ENCODE results near the gene LRRC56. TPM values are rescaled to one million over a fixed set of nuclear protein-coding genes. Genes with fewer than 3 reads are reported as not detected.

The LRRC56 gene
- polyA plus RNA-seq (2012; ENCODE audit: insufficient read length, low read depth): 2.3 TPM

DNA sequence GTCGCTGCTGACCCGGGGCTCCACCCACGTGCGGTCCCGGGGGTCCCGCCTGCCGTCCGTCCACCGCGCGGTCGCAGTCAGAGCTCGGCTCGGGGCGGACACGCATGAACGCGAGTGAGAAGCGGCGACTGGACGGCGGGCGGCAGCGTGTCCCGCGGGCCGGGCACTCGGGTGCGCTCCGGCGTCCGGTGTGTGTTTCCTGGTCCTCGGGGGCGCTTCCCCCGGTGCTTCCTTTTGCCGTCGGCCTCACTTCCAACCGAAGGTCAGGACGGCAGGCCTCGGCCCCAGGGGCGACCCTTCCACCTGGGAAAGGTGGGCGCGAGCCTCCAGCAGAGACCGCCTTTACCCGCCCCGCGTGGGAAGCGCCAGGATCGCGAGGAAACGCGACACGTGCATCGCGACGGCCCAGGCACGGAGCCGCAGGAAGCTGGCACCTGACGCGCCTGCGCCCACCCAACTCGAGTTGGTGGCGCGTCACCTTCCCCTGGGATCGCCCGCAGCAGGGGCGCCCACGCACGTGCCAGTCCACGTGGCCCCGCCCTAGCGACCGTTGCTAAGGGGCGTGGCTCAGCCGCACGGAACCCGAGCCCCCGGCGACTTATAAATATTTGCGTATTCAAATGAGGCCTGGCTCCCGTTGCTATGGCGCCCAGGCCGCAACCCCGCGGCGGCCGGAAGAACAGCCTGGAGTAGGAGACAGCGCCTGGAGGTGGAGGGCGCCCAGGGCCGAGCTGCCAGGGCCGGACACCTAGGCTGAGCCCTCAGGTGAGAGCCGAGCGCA, at the start of gene LRRC56:
Gene LRRC56 (plus strand): TSS at position 687 of the 781 bp plus-strand sequence. CDS start 3,158 bp downstream, outside the sequence.
- TF ChIP-seq REST (IDR thresholded peaks at IDR 0.05; ENCODE audit: insufficient read depth in 1 of 2, low read depth in 2 of 2, low read length in 2 of 2) (no peak), TAF1 (IDR thresholded peaks at IDR 0.05; ENCODE audit: borderline replicate concordance, insufficient read depth, low read length) (no peak), FOXP2 (optimal IDR thresholded peaks at IDR 0.05; ENCODE audit: borderline replicate concordance, extremely low read depth, extremely low read length, insufficient read depth) (no peak), POLR2AphosphoS5 (IDR thresholded peaks at IDR 0.05; ENCODE audit: low read depth, low read length) (no peak), SIN3A (IDR thresholded peaks at IDR 0.05; ENCODE audit: borderline replicate concordance, insufficient read depth, low read length) (no peak)

DNA sequence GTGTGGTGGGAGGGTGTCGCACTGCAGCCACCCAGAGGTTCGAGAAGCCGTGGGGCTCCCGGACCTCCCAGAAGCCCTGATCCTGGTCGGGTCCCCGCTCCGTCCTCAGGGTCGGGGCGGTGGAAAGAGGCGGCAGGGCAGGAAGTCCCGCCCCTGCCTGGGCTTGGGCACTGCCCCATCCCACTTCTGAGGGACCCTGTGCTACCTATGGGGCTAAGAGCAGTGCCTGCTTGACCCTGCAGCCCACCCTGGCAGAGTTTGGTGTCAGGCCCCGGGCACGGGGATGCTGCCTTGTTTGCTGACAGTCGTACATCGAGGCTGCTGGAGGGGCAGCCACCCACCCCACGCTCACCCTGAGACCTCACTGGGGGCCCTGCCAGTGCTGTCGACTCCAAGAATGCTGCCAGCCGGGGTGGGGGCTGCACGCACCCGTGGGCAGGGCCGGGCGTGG, 49.7 kb upstream of the LRRC56 start:
- TF ChIP-seq FOXP2 (optimal IDR thresholded peaks at IDR 0.05; ENCODE audit: borderline replicate concordance, extremely low read depth, extremely low read length, insufficient read depth) (no peak), TAF1 (IDR thresholded peaks at IDR 0.05; ENCODE audit: borderline replicate concordance, insufficient read depth, low read length) (no peak), POLR2AphosphoS5 (IDR thresholded peaks at IDR 0.05; ENCODE audit: low read depth, low read length) (no peak), SIN3A (IDR thresholded peaks at IDR 0.05; ENCODE audit: borderline replicate concordance, insufficient read depth, low read length) (no peak), REST (IDR thresholded peaks at IDR 0.05; ENCODE audit: insufficient read depth in 1 of 2, low read depth in 2 of 2, low read length in 2 of 2) (no peak)

DNA sequence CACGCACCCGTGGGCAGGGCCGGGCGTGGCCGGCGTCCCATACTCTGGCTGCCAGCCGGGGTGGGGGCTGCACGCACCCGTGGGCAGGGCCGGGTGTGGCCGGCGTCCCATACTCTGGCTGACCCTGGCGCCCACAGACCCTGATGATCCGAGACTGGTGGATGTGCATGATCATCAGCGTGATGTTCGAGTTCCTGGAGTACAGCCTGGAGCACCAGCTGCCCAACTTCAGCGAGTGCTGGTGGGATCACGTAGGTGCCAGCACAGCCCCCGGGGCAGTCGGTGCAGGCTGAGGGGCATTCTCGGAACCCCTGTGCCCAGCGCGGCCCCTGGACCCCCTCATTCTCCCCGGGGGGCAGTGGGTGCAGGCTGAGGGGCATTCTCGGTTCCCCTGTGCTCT, 49.3 kb upstream of the LRRC56 start:
- TF ChIP-seq FOXP2 (optimal IDR thresholded peaks at IDR 0.05; ENCODE audit: borderline replicate concordance, extremely low read depth, extremely low read length, insufficient read depth) (no peak), SIN3A (IDR thresholded peaks at IDR 0.05; ENCODE audit: borderline replicate concordance, insufficient read depth, low read length) (no peak), POLR2AphosphoS5 (IDR thresholded peaks at IDR 0.05; ENCODE audit: low read depth, low read length) (no peak), TAF1 (IDR thresholded peaks at IDR 0.05; ENCODE audit: borderline replicate concordance, insufficient read depth, low read length) (no peak), REST (IDR thresholded peaks at IDR 0.05; ENCODE audit: insufficient read depth in 1 of 2, low read depth in 2 of 2, low read length in 2 of 2) (no peak)

GRCh38 chr11:488579-488978, 48.7 kb upstream of the LRRC56 start:
- TF ChIP-seq POLR2AphosphoS5 (IDR thresholded peaks at IDR 0.05; ENCODE audit: low read depth, low read length): no peak
- no peak for TF ChIP-seq REST (IDR thresholded peaks at IDR 0.05; ENCODE audit: insufficient read depth in 1 of 2, low read depth in 2 of 2, low read length in 2 of 2)
- TF ChIP-seq FOXP2 (optimal IDR thresholded peaks at IDR 0.05; ENCODE audit: borderline replicate concordance, extremely low read depth, extremely low read length, insufficient read depth): no peak
- TF ChIP-seq SIN3A (IDR thresholded peaks at IDR 0.05; ENCODE audit: borderline replicate concordance, insufficient read depth, low read length): no peak
